Sigmoid colon (tissue), 4 donors: Measurements from ENCODE around the gene ZNF627.

Source experiments
- CTCF ChIP-seq, 4 experiments: fragments of 450-650 bp in 3 of 4; fragments of 200-600 bp in 1 of 4; IDR thresholded peaks; one replicate each; pipeline ENCODE4 v1.5.1; 2016 to 2019; ENCODE audit warnings: antibody characterized with exemption in 4 of 4, mild to moderate bottlenecking in 3 of 4, moderate library complexity in 2 of 4
- EP300 ChIP-seq, 4 donors: sonication (generic); formaldehyde crosslinking; IDR thresholded peaks; one replicate each; pipeline ENCODE4 v1.6.1; 2017; ENCODE audit warnings: antibody characterized with exemption in 4 of 4
- POLR2A ChIP-seq, 2 donors: fragments of 450-650 bp; IDR thresholded peaks; one replicate each; pipeline ENCODE4 v1.6.1; 2016; ENCODE audit warnings: antibody characterized with exemption in 2 of 2, mild to moderate bottlenecking in 2 of 2, moderate library complexity in 2 of 2
- POLR2AphosphoS5 ChIP-seq, 4 donors: sonication (generic); formaldehyde crosslinking; IDR thresholded peaks; one replicate each; pipeline ENCODE4 v1.6.1; 2017; ENCODE audit warnings: antibody characterized with exemption in 4 of 4

DNA sequence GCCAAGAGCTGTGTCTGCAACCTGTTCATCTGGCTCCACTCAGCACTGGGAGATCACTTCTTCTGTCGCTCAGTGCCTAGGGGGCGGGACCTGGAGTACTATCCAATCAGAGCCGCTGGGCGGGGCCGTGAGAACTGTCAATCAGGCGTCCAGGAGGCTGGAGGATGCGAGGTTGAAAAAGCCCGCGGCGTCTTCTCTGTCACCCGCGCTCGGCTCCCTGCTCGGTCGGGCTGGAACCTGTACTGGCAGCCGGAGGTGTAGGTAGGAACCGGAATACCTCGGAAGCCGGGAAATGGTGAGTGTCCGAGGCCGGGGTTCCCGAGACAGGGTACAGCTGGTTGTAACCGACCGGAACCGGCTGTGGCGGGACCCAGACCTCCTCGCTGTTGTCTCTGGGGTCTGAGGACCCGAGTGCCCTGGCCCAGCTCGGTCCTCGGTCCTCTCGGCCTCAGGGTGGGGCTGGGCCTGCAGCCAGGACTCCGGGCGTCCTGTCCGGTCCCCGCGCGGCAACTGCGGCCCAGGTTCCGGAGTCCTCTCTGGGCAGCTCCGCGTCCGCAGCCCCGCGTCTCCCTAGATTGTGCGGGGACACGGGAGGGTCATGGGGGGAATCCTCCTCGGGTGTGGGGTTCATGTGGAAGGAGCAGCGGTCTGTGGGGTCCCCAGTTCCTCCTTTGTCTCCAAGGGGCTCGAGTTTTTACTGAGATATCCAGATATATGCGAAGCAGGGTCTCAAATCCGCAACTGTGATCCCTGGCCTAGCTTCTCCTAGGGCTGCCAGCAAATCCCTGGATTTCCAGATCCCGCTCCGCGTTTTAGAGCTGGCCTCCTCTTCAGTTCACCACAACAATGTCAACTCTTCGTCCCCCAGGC is 42.6 kb downstream of the ZNF627 start:
- no peak for TF ChIP-seq CTCF (IDR thresholded peaks at IDR 0.05)
- no peak for TF ChIP-seq POLR2A (IDR thresholded peaks at IDR 0.05)
- TF ChIP-seq POLR2AphosphoS5 (IDR thresholded peaks at IDR 0.05) = no peak
- no peak for TF ChIP-seq EP300 (IDR thresholded peaks at IDR 0.05)
